HG02642 (cell line): ENCODE data around the gene RTN4RL2.

ENCODE experiments used
- ATAC-seq: cut with Tn5 transposase; IDR thresholded peaks from one replicate; pipeline ENCODE4 v1.9.1; 2021; ENCODE audit warnings: mild to moderate bottlenecking; ENCODE audit not compliant: unreplicated experiment, poor library complexity

Gene RTN4RL2

DNA sequence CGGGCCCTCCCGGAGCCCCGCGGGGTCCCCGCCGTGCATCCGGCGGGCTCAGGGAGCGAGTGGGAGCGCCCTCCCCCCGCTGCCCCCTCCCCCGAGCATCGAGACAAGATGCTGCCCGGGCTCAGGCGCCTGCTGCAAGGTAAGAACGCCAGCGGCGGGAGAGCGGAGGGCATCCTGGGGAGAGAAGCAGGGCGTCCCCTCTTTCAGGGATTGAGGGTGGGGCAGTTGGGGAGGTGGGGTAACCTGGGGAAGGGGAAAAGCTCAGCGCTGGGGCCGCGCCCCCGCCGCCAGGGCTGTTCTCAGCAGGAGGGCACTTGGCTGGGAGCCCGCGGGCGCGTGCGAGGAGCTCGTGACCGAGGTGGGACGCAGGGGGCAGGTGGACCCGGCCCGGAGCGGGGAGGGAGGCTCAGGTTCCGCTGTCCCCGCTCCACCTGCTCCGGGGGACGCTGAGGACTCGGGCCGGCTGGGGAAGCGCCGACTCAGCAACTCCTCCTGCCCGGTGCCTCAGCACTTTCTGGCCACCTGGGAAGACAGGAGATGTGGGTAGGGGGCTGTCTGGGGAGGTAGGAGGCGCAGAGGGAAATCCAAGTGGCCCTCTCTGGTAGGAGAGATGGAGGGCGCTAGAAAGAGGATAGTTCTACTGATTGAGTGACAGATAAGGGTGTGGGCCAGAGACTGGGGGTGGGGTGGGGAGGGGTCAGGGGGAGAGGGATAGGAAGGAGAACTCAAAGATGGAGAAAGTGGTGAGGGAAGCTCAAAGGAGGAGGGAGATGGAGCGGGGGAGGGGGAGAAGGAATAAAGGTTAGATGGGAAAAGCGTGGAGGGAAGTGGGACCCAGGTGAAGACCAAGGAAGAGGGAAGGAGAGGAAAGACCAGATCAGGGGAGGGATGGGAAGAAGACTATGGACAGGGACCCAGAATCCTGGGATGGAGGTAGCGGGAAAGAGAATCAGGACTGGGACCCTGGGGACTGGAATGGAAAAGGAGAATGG, 726 bp downstream of the RTN4RL2 start:
- no peak for ATAC-seq

DNA sequence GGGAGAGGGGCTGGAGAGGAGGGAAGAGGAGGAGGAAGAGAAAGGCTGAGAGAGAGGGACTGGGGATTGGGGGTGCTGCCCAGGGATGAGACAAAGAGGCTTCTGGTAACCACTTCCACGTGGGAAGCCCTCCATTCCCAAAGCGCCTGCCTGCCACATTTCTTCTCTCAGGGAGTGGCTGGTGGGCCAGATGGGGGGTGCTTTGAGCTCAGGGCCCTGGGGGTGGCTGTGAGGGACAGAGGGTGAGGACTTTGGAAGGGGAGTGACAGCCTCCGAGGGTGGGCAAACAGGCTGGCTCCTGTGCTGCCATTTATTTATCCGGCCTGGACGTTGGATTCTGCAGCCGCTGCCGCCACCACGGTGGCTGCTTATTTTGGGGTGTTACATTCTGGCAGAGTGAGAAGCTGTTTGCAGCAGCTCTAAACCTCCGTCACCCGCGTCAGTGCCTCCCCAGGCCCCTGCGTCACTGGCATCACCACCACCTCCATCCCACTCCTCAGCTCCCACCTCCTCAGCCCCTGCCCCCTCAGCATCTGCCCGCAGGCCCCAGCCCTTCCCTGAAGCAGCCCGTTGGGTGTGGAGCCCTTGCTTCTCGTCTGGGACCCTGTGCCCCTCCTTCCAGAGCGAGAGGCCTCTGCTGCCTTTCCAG, 1.6 kb downstream of the RTN4RL2 start:
- no peak for ATAC-seq

DNA sequence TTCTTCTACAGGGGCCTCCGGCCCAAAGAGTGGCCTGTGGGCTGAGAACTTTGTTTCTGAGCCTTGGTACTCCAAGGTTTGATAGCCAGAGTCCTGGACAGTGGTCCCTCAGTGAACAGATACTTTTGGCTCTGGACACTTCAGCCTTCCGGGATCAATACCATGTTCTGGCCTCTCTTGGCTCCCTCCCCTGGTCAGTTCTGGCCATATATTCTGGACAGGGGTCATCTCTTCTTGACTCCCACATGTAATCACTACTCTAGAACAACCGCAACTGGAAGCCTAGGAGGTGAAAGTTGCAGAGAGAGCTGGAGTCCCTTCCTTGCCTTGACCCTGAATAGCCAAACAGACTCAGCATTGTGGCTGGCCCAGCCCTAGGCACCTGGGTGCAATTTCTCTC, 2.3 kb downstream of the RTN4RL2 start:
- no peak for ATAC-seq

DNA sequence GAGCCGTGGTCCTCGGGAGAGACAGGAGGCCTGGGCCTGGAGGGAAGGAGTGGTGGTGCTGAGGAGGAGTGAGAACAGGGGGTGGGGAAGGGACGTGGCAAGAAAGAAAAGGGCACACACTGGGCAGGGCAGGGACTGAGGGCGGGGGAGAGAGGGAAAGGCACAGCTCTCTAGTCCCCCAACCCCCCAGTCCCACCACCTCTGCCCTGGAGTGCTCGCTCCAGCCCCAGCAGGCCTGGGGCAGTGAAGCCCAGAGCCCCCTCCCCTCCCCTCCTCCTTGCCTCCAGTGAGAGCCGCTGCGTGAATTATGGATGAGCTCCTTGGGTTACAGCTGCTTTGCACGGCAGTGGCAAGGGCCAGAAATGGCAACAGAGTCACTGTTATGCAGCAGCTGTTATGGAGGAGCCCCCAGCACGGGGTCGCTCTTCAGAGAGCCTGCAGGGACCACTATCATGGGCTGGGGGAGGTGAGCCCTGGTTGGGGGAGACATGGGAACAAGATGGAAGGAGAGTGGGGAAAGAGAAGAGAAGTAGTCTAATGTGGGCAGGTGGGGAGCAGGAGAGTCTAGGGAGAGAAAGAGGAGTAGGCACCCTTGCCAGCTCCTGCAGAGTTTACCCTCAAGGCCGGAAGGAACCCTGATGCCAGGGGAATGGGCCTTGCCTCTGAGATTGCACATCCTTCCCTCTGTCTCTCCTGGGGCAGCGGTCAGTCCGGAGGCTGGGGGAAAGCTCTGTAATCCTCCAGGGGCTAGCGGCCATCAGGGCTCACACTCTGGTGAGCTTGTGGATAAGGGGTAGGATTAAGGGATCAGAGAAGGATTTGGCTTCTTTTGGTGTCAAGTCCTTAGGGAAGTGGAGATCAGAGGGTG, 3.6 kb downstream of the RTN4RL2 start:
- ATAC-seq = no peak

DNA sequence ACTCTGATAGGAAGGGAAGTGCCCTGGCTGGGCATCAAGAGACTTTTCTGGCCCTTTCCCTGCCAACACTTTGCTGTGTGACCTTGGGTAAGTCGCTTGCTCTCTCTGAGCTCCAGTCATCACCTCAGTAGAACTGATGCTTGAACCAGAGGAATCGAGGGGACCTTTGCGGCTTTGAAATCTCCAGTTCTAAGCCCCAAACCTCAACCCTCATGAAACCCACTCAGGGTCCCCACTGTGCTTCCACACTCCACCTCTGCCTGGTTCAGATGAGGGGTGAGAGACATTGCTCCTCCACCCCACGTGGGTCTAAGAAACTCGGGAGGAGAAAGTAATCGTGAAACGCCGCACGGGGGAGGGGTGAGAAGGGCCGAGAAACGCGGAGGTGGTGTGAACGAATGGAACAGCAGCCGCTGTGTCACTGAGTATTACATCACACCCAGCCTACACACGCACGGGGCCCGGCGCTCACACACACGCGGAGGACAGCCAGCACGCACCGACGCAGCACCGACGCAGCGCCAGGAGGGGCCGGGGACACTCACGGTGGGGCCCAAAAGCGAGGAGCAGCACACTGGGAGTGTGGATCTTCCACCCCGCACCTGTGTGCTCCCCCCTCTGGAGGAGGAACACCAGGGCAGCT, 4.3 kb downstream of the RTN4RL2 start:
- ATAC-seq = no peak

DNA sequence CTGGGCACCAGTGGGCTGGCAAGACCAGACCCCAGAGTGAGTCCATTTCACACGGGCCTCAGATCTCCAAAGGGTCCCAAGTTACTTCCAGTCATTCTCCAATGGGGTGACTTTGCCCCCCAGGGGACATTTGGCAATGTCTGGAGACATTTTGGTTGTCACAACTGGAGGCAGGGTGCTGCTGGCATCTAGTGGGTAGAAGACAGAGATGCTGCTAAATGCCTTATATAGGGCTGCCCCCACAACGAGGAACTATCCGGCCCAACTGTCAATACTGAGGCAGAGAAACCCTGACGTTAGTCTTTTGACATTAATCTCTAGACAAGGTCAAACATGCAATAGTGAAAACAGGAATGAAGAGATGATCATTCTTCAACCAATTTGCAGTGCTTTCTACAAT, 6.4 kb downstream of the RTN4RL2 start:
- no peak for ATAC-seq

DNA sequence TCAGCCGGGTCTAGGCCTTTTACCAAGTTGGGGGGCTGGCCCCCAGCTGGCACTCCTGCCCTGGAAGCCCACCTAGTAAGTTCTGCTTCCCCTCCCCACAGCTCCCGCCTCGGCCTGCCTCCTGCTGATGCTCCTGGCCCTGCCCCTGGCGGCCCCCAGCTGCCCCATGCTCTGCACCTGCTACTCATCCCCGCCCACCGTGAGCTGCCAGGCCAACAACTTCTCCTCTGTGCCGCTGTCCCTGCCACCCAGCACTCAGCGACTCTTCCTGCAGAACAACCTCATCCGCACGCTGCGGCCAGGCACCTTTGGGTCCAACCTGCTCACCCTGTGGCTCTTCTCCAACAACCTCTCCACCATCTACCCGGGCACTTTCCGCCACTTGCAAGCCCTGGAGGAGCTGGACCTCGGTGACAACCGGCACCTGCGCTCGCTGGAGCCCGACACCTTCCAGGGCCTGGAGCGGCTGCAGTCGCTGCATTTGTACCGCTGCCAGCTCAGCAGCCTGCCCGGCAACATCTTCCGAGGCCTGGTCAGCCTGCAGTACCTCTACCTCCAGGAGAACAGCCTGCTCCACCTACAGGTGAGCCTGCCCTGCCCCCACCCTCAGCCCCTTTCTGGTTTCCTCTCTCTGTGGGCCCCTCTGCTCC, 7.3 kb downstream of the RTN4RL2 start:
- no peak for ATAC-seq

DNA sequence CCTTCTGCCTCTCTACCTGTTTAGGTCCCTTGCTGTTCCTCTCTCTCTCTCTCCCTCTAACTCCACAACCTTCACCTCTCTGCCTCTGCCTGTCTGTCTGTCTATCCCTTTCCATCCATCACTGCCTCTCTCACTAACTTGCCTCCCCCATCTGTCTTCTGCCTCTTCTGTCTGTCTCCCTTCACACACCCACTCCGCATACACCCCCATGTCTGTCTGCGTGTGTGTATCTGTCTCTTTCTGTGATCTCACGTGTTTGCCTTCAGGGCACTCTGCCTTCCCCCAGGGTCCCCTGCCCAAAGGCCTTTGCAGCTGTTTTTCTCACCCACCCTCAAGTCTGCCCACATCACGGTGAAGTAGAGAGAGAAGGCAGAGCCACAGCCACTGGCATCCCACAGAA, 7.9 kb downstream of the RTN4RL2 start:
- ATAC-seq = no peak

DNA sequence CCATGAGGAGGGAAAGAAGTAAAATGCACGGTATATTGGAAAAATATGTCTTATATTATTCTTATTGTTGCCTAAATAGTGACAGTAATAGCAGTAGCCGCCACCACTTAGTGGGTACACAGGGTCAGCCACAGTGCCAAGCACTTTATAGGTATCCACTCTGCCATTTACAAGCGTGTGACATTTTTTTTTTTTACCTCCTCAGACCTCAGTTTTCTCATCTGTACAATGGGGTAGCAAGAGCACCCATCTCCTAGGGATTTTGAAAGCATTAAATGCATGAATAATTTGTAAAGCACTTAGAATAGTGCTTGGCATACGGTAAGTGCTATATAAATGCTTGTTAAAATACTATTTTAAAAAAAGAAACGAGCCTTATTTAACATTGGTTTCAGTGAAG, 8.9 kb downstream of the RTN4RL2 start:
- no peak for ATAC-seq

DNA sequence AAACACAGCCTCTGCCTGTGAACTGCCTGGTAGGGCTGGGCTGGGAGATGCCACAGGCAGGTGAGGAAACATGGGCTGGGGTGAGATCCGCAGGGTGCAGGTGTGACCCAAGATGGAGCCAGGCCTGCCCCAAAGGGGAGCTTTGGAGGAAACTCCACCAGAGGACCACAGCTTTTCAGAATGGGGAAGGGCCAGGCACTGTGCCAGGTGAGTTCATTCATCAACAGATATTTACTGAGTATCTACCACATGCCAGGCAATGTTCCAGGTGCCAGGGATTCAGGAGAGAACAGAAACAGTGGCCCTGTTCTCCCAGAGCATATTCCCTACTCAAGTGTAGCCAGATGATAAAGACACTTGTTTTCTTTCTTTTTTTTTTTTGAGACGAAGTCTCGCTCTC, 11.2 kb downstream of the RTN4RL2 start:
- ATAC-seq = no peak

DNA sequence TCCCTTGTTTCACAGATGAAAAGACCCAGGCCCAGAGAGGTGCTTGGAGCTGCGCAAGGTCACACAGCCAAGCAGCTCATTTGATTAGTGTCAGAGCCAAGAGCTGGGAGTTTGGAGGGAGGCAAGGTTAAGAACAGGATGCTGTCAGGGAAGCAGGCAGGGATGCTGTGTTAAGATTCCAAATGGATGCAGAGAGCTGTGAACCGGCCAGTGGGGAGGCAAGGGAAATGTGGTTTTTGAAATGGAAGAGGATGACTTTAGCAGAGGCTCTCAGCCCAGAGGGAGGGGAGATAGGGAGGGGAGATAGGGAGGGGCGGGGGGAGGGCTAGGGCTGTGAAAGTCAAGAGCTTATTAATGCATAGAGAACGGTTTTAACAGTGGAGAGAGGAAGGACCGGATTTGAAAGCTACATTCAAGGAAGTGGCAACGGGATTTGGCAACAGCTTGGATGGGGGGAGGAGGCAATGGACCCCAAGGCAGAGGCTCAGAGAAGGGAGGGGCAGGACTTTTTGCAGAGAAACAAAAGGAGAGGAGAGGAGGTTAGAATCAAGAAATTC, 13.0 kb downstream of the RTN4RL2 start:
- no peak for ATAC-seq

DNA sequence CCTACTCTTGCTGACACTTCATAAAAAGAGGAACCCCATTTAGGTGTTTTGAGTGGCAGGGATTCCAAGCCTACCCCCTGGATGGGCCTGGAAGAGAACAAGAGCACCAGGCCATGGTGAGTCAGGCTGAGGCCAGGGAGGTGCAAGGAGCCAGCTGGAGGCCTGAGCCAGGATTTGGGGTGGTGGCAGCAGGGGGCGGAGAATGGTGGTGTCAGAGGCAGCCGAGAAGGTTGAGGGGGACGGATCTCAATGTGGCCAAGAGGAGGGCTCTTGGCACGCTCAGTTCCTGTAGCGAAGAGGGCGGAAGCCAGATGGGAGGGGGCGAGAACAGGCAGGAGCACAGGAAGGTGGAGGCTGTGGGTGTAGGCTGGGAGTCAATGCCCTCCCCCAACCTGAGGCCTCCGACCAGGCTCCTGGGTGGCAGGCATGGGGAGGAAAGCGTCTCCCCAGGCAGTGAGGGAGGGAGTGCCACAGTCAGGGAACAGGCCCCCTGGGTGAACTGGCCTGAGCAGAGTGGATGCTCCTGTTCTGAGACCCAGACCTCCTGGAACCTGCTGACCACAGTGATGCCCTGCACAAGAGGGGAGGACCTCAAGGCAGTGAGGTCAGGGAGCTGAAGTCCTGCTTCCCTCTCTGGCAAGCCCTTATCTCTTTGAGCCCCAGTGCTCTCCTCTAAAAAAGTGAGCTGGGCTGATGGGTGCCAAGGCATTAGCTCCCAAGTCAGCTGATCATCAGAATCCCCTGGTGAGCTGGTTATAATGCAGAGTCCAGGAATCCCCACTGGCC, 13.9 kb downstream of the RTN4RL2 start:
- peak; percentile 39 for ATAC-seq

DNA sequence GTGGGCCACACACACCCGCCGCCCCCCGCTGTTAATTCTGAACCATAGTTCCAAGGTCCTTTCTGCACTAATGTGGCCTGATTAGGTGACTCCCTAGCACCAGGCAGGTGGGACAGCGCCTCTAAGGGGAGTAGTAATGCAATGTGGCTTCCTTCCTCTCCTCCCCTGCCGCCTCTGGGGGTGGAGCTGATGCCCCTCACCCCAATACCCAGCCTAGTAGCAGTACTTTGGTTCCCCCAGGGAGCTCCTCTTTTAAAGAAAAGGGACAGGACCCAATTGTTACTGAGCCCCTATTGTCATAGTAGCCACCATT, 14.4 kb downstream of the RTN4RL2 start:
- ATAC-seq = no peak

DNA sequence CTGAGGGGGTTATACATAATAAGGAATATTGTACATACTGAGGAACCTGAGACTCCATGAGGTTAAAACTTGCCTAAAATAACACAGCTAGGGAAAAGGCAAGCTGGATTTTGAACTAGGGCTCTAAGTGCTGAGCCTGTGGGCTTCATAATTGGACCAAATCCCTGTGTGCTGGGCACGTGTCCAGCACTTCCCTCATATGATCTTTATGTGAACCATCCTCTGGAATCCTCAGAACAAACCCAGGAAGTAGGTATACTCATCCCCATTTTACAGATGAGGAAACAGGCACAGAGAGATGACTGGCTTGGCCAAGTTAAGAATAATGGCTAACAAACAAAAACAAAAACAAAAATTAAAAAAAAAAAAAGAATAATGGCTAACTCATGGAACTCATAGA, 14.9 kb downstream of the RTN4RL2 start:
- ATAC-seq = no peak

DNA sequence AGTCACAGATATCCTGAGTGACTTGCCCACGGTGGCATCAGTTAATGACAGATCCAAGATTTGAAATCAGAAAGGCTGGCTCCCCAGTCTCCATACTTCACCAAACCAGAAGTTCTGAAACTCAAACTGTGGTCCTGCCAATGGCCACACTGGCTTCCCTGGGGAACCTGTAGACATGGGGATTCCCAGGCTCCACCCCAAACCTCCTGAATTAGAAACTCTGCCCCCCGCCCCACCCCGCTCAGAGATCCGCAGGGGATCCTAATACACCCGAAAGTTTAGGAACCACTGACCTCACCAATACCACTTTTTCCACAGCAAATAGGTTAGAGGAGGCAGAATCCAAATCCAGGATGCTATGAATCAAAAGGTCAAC, 15.3 kb downstream of the RTN4RL2 start:
- ATAC-seq = peak; percentile 27

DNA sequence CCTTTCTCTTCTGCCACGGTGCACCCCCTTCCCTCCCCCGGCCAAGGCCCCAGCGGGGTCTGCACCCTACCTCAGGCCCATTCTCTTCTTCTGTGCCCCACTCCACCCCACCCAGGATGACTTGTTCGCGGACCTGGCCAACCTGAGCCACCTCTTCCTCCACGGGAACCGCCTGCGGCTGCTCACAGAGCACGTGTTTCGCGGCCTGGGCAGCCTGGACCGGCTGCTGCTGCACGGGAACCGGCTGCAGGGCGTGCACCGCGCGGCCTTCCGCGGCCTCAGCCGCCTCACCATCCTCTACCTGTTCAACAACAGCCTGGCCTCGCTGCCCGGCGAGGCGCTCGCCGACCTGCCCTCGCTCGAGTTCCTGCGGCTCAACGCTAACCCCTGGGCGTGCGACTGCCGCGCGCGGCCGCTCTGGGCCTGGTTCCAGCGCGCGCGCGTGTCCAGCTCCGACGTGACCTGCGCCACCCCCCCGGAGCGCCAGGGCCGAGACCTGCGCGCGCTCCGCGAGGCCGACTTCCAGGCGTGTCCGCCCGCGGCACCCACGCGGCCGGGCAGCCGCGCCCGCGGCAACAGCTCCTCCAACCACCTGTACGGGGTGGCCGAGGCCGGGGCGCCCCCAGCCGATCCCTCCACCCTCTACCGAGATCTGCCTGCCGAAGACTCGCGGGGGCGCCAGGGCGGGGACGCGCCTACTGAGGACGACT, 15.9 kb downstream of the RTN4RL2 start:
- peak; percentile 35 for ATAC-seq

DNA sequence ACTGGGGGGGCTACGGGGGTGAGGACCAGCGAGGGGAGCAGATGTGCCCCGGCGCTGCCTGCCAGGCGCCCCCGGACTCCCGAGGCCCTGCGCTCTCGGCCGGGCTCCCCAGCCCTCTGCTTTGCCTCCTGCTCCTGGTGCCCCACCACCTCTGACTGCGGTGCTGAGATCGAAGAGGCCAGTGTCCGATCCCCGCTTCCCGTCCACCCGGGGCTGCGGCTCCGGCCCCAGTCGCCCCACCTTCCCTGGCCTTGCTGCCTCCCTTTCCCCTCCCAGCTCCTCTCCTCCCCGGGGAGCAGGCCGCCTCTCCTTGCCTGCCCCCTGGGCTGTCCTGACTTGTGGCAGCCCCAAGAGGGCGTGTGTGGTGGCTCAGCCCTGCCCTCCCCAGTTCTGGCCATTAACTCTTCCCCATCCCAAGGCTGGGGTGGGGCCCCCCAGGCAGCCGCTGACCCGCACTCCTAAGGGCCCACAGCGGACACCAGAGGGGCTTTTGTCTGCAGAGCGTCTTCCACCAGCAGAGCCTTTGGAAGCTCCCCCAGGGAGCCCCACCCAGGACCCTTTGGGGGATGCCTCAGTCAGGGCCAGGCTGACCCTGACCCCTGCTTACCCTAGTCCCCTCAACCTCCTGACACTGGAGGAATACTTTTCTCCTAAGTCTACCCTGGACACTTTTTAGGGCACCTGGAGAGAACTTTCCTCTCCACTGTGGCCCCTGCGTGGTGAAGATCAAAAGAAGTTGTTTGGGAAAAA, 16.6 kb downstream of the RTN4RL2 start:
- peak; percentile 59 for ATAC-seq
